ENCODE measurements around the gene NRXN3. TPM values are rescaled to one million over a fixed set of nuclear protein-coding genes. Genes with fewer than 3 reads are reported as not detected.
A peak's percentile ranks its signal among the peaks of the same experiment; 100 is the strongest.
"Not testable (repeated sequence)": the region's sequence is repeated elsewhere in the genome, so short reads cannot be mapped to it uniquely, and the experiment has no call there.

NRXN3 gene
- total RNA-seq, 5 donors from 2014 or later (not counting 1 experiment from before 2014, with no cell fraction given): not detected

DNA sequence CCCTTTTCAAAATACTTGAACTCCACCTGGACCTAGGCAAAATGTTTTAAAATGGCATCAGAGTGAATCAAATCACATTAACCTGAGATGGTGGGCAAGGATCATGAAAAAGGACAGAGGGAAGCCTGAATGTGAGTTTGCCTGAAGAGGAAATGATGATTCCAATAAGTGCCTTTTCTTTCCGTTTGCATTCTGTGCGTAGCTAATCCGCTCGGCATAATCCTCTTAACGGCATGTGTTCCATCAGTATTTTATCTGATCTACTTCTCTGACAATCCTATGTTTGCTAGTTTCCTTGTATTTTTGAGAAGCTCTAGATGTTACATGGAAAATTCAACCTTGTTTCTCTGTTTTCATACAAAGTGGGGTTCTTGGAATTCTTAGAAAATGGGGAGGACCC lies 354.6 kb downstream of the NRXN3 start:
- POLR2A ChIA-PET: no interaction called here
- ATAC-seq (replicated peaks in 1 of 4) (no peak), DNase-seq (no peak)
- WGBS (ENCODE audit: insufficient coverage): no CpG with 5 or more reads among the region's 5 CpGs
- Histone ChIP-seq H3K4me3 (ENCODE audit: control insufficient read depth in 1 of 2, extremely low read depth in 1 of 2, low read length in 1 of 2) (no peak overlapping the region), H3K9me3 (no peaks in the 10 kb centered on the region), H3K36me3 (ENCODE audit: control insufficient read depth in 2 of 2, extremely low read depth in 1 of 2, insufficient read depth in 1 of 2, low read length in 1 of 2) (no peaks in the 10 kb centered on the region), H3K27me3 (replicated peaks in 1 of 2; ENCODE audit: control insufficient read depth in 2 of 2, extremely low read depth in 1 of 2, insufficient read depth in 2 of 2, low read length in 1 of 2) (no peaks in the 10 kb centered on the region), H3K4me1 (ENCODE audit: control insufficient read depth in 1 of 2, extremely low read depth in 1 of 2, insufficient read depth in 2 of 2, low read length in 2 of 2) (no peaks in the 10 kb centered on the region), H3K27ac (ENCODE audit: low read length) (no peak overlapping the region)
- no peak overlapping the region for H3K4me3 Mint-ChIP-seq
- H3K36me3 Mint-ChIP-seq: no peaks in the 10 kb centered on the region
- H3K9me3 Mint-ChIP-seq: peaks cover 6 to 16% (median 15%) of the 10 kb centered on the region in 3 donors
- H3K27me3 Mint-ChIP-seq: no peaks in the 10 kb centered on the region
- H3K4me1 Mint-ChIP-seq: no peaks in the 10 kb centered on the region
- CTCF ChIA-PET: no interaction called here
- H3K27ac Mint-ChIP-seq: no peak overlapping the region

DNA sequence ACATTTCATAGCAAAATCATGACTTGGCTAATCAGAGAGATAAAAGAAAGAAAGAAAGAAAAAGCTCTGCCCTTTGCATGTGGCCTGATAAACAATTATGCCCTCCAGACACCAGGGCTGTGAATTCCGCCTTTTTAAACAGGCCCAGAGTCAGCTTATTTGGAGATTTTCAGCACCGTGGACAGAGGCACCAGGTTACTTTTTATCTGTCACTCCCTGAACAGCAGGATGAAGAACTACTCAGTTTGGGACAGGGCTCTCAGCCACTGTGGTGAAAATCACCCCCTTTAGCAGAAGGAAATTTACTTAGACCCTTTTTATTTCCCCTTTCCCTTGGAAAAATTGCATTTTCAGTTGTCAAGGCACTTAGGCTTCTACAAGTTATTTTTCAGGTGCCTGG lies 359.9 kb downstream of the NRXN3 start:
- Mint-ChIP-seq H3K27me3 (no peaks in the 10 kb centered on the region), H3K27ac (no peak overlapping the region), H3K4me3 (no peak overlapping the region), H3K9me3 (peaks cover 13 to 15% (median 13%) of the 10 kb centered on the region in 3 donors), H3K4me1 (no peaks in the 10 kb centered on the region), H3K36me3 (no peaks in the 10 kb centered on the region)
- Histone ChIP-seq H3K27ac (ENCODE audit: low read length) (no peak overlapping the region), H3K4me3 (ENCODE audit: control insufficient read depth in 1 of 2, extremely low read depth in 1 of 2, low read length in 1 of 2) (no peak overlapping the region), H3K27me3 (replicated peaks in 1 of 2; ENCODE audit: control insufficient read depth in 2 of 2, extremely low read depth in 1 of 2, insufficient read depth in 2 of 2, low read length in 1 of 2) (no peaks in the 10 kb centered on the region), H3K36me3 (ENCODE audit: control insufficient read depth in 2 of 2, extremely low read depth in 1 of 2, insufficient read depth in 1 of 2, low read length in 1 of 2) (no peaks in the 10 kb centered on the region), H3K9me3 (no peaks in the 10 kb centered on the region), H3K4me1 (ENCODE audit: control insufficient read depth in 1 of 2, extremely low read depth in 1 of 2, insufficient read depth in 2 of 2, low read length in 2 of 2) (no peaks in the 10 kb centered on the region)
- POLR2A ChIA-PET: no interaction called here
- no peak for ATAC-seq (replicated peaks in 1 of 4)
- no CpG with 5 or more reads among the region's 2 CpGs for WGBS (ENCODE audit: insufficient coverage)
- CTCF ChIA-PET: no interaction called here
- DNase-seq: peak in 1 of 35 experiments; percentile 1

DNA sequence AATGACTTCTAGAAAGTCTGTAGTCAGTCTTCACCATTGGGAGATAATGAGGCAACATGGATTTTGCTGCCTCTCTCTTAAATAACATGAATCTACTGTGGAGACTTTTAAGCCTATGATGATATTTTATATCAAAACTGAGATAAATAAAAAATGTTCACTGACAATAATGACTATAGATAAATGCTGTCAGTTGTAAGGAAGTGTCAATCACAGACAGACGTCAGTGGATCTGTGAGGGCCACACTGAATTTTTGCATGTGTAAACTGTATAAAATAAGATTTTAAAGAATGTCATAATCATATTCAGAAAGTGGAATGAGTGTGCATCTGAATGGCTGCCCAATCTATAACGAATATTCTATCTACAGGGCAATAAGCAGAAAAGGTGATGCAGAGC lies 364.0 kb downstream of the NRXN3 start:
- Mint-ChIP-seq H3K4me1 (no peaks in the 10 kb centered on the region), H3K27me3 (no peaks in the 10 kb centered on the region), H3K36me3 (no peaks in the 10 kb centered on the region), H3K9me3 (peaks cover 6 to 16% (median 11%) of the 10 kb centered on the region in 3 donors), H3K27ac (no peak overlapping the region), H3K4me3 (no peak overlapping the region)
- DNase-seq (no peak), ATAC-seq (replicated peaks in 1 of 4) (no peak)
- POLR2A ChIA-PET: no interaction called here
- H3K4me3 ChIP-seq (ENCODE audit: control insufficient read depth in 1 of 2, extremely low read depth in 1 of 2, low read length in 1 of 2): no peak overlapping the region
- no peaks in the 10 kb centered on the region for H3K9me3 ChIP-seq
- no peaks in the 10 kb centered on the region for H3K4me1 ChIP-seq (ENCODE audit: control insufficient read depth in 1 of 2, extremely low read depth in 1 of 2, insufficient read depth in 2 of 2, low read length in 2 of 2)
- WGBS (ENCODE audit: insufficient coverage): no CpG with 5 or more reads among the region's 2 CpGs
- H3K27me3 ChIP-seq (replicated peaks in 1 of 2; ENCODE audit: control insufficient read depth in 2 of 2, extremely low read depth in 1 of 2, insufficient read depth in 2 of 2, low read length in 1 of 2): no peaks in the 10 kb centered on the region
- H3K36me3 ChIP-seq (ENCODE audit: control insufficient read depth in 2 of 2, extremely low read depth in 1 of 2, insufficient read depth in 1 of 2, low read length in 1 of 2): no peaks in the 10 kb centered on the region
- CTCF ChIA-PET: no interaction called here
- no peak overlapping the region for H3K27ac ChIP-seq (ENCODE audit: low read length)

DNA sequence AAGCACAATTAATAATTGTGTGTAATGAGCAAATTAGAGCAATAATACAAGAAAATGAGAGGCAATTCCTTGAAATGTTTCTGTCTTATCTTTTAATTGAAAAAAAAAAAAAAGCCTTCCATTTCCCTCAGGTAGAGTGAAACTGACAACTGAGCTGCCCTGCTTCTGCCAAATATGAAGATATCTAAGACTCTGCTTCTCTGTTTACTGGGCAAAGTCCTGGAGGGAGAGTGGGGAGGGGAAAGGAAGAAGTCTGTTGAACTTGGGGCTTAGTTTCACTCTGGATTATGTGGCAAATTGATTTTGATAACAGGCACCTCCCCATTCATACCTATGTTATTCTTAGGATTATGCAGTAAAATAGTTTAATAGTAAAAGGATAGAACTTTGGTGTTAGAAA lies 364.9 kb downstream of the NRXN3 start:
- H3K27me3 ChIP-seq (replicated peaks in 1 of 2; ENCODE audit: control insufficient read depth in 2 of 2, extremely low read depth in 1 of 2, insufficient read depth in 2 of 2, low read length in 1 of 2): no peaks in the 10 kb centered on the region
- H3K27me3 Mint-ChIP-seq: no peaks in the 10 kb centered on the region
- no peaks in the 10 kb centered on the region for H3K4me1 ChIP-seq (ENCODE audit: control insufficient read depth in 1 of 2, extremely low read depth in 1 of 2, insufficient read depth in 2 of 2, low read length in 2 of 2)
- no peak overlapping the region for H3K27ac ChIP-seq (ENCODE audit: low read length)
- no peak overlapping the region for H3K4me3 ChIP-seq (ENCODE audit: control insufficient read depth in 1 of 2, extremely low read depth in 1 of 2, low read length in 1 of 2)
- ATAC-seq (replicated peaks in 1 of 4) (no peak), DNase-seq (no peak)
- H3K4me1 Mint-ChIP-seq: no peaks in the 10 kb centered on the region
- POLR2A ChIA-PET: no interaction called here
- H3K36me3 ChIP-seq (ENCODE audit: control insufficient read depth in 2 of 2, extremely low read depth in 1 of 2, insufficient read depth in 1 of 2, low read length in 1 of 2): no peaks in the 10 kb centered on the region
- H3K9me3 Mint-ChIP-seq: peaks cover 6 to 20% (median 12%) of the 10 kb centered on the region in 3 donors
- no peak overlapping the region for H3K4me3 Mint-ChIP-seq
- no peaks in the 10 kb centered on the region for H3K9me3 ChIP-seq
- CTCF ChIA-PET: no interaction called here
- H3K36me3 Mint-ChIP-seq: no peaks in the 10 kb centered on the region
- no peak overlapping the region for H3K27ac Mint-ChIP-seq

DNA sequence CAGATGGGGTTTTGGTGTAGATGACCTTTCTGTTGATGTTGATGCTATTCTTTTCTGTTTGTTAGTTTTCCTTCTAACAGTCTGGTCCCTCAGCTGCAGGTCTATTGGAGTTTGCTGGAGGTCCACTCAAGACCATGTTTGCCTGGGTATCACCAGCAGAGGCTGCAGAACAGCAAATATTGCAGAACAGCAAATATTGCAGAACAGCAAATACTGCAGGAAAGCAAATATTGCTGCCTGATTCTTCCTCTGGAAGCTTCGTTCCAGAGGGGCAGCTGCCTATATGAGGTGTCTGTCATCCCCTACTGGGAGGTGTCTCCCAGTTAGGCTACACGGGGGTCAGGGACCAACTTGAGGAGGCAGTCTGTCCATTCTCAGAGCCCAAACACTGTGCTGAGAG lies 371.6 kb downstream of the NRXN3 start:
- H3K27ac ChIP-seq (ENCODE audit: low read length); H3K9me3 ChIP-seq; H3K27me3 Mint-ChIP-seq; H3K36me3 Mint-ChIP-seq; CTCF ChIA-PET; H3K4me3 ChIP-seq (ENCODE audit: control insufficient read depth in 1 of 2, extremely low read depth in 1 of 2, low read length in 1 of 2); POLR2A ChIA-PET; H3K36me3 ChIP-seq (ENCODE audit: control insufficient read depth in 2 of 2, extremely low read depth in 1 of 2, insufficient read depth in 1 of 2, low read length in 1 of 2); H3K4me3 Mint-ChIP-seq; ATAC-seq (replicated peaks in 1 of 4); H3K27me3 ChIP-seq (replicated peaks in 1 of 2; ENCODE audit: control insufficient read depth in 2 of 2, extremely low read depth in 1 of 2, insufficient read depth in 2 of 2, low read length in 1 of 2); DNase-seq; H3K4me1 ChIP-seq (ENCODE audit: control insufficient read depth in 1 of 2, extremely low read depth in 1 of 2, insufficient read depth in 2 of 2, low read length in 2 of 2); H3K27ac Mint-ChIP-seq; H3K4me1 Mint-ChIP-seq: not testable (repeated sequence)
- 85% methylated on average over 2 of the region's 2 CpGs for WGBS (ENCODE audit: insufficient coverage)
- peaks cover 4 to 15% (median 10%) of the 10 kb centered on the region in 3 donors for H3K9me3 Mint-ChIP-seq

DNA sequence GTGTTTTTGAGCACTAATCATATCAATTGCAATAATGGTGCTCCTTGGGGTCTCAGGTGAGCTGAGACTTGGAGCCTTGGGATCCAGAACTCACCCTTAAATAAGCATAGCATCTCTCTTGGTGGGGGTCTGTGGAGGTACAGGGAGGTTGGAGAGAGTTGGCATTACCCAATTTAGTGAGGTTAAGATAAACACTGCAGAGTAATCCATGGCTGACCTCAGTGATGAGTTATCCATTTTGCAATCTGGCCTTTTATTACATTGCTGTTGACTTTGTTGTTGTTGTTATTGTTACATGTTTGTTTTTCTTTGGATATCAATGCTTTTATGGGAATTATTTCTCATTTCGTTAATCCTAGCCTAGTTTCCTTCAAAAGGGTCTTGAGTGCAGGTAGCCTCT lies 373.3 kb downstream of the NRXN3 start:
- H3K27me3 Mint-ChIP-seq: no peaks in the 10 kb centered on the region
- H3K4me1 Mint-ChIP-seq: no peaks in the 10 kb centered on the region
- no peaks in the 10 kb centered on the region for H3K4me1 ChIP-seq (ENCODE audit: control insufficient read depth in 1 of 2, extremely low read depth in 1 of 2, insufficient read depth in 2 of 2, low read length in 2 of 2)
- ATAC-seq (replicated peaks in 1 of 4) (no peak), DNase-seq (no peak)
- H3K36me3 Mint-ChIP-seq: no peaks in the 10 kb centered on the region
- no peak overlapping the region for H3K4me3 ChIP-seq (ENCODE audit: control insufficient read depth in 1 of 2, extremely low read depth in 1 of 2, low read length in 1 of 2)
- peaks cover 4 to 15% (median 10%) of the 10 kb centered on the region in 3 donors for H3K9me3 Mint-ChIP-seq
- H3K27ac Mint-ChIP-seq: no peak overlapping the region
- H3K27me3 ChIP-seq (replicated peaks in 1 of 2; ENCODE audit: control insufficient read depth in 2 of 2, extremely low read depth in 1 of 2, insufficient read depth in 2 of 2, low read length in 1 of 2): no peaks in the 10 kb centered on the region
- no peak overlapping the region for H3K27ac ChIP-seq (ENCODE audit: low read length)
- ChIA-PET CTCF (no interaction called here), POLR2A (no interaction called here)
- no peaks in the 10 kb centered on the region for H3K9me3 ChIP-seq
- H3K4me3 Mint-ChIP-seq: no peak overlapping the region
- H3K36me3 ChIP-seq (ENCODE audit: control insufficient read depth in 2 of 2, extremely low read depth in 1 of 2, insufficient read depth in 1 of 2, low read length in 1 of 2): no peaks in the 10 kb centered on the region
- no CpG with 5 or more reads among the region's 1 CpG for WGBS (ENCODE audit: insufficient coverage)

DNA sequence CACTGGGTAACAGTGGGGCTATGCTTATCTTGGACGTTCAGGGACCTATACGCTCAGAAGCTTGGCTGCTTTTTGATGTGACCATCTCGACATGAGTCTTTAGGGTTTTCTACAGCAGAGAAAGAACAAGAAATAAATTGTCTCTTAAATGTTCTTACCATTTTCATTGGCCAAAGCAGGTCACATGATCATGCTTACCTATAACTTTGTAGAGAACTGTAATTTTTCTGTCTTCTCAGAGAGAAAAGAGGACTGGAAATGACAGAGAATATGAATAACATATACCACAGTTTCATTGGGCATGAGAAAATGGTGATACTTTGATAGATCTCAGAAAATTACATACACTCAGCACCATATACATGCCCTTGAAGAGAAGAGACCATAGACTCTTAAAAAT lies 390.9 kb downstream of the NRXN3 start:
- Mint-ChIP-seq H3K27me3 (peaks cover 0 to 9% of the 10 kb centered on the region in 2 donors), H3K36me3 (no peaks in the 10 kb centered on the region)
- WGBS (ENCODE audit: insufficient coverage): no CpG with 5 or more reads among the region's 3 CpGs

More for the DNA sequence above, 390.9 kb downstream of the NRXN3 start:
- Histone ChIP-seq H3K9me3 (no peaks in the 10 kb centered on the region), H3K36me3 (ENCODE audit: control insufficient read depth in 2 of 2, extremely low read depth in 1 of 2, insufficient read depth in 1 of 2, low read length in 1 of 2) (no peaks in the 10 kb centered on the region), H3K27me3 (replicated peaks in 1 of 2; ENCODE audit: control insufficient read depth in 2 of 2, extremely low read depth in 1 of 2, insufficient read depth in 2 of 2, low read length in 1 of 2) (peaks cover 0 to 2% of the 10 kb centered on the region in 2 experiments), H3K27ac (ENCODE audit: low read length) (no peak overlapping the region), H3K4me3 (ENCODE audit: control insufficient read depth in 1 of 2, extremely low read depth in 1 of 2, low read length in 1 of 2) (no peak overlapping the region), H3K4me1 (ENCODE audit: control insufficient read depth in 1 of 2, extremely low read depth in 1 of 2, insufficient read depth in 2 of 2, low read length in 2 of 2) (no peaks in the 10 kb centered on the region)
- DNase-seq: no peak
- ATAC-seq (replicated peaks in 1 of 4): no peak
- ChIA-PET POLR2A (no interaction called here), CTCF (no interaction called here)
- Mint-ChIP-seq H3K4me1 (peaks cover 0 to 2% (median 1%) of the 10 kb centered on the region in 3 donors), H3K27ac (no peak overlapping the region), H3K4me3 (no peak overlapping the region), H3K9me3 (no peaks in the 10 kb centered on the region)
